ENCODE data around the gene LRMDA.
A peak's percentile ranks its signal among the peaks of the same experiment; 100 is the strongest.

Gene LRMDA

DNA sequence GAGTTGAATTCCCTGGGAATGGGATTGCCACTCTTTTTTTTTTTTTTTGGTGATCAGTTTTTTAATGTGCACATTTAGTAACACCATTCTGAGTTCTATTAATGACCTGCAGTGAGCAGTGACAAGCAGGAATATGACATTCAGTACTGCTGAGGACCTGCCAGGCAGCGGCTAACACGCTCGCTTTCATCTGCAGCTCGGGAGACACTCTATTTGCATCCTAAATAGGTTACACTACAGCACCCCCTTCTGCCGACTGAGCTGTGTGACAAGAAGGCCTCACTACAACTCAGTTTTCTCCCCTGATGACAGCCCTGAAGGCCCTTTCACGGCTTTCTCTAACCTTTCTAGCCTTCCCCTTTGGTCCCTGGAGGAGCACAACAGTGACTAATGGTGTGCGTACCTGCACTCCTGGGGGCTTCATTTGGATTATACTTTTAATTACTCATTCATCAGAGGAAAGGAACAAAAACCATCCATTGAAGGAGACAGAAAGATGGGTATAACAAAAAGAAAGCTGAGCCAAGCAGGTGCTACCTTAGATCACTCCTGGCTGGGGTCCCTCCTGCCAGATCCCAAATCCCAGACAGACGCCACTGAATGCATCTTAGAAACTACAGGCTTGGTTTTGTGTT lies 872.4 kb downstream of the LRMDA start:
- DNase-seq: peak; percentile 74

DNA sequence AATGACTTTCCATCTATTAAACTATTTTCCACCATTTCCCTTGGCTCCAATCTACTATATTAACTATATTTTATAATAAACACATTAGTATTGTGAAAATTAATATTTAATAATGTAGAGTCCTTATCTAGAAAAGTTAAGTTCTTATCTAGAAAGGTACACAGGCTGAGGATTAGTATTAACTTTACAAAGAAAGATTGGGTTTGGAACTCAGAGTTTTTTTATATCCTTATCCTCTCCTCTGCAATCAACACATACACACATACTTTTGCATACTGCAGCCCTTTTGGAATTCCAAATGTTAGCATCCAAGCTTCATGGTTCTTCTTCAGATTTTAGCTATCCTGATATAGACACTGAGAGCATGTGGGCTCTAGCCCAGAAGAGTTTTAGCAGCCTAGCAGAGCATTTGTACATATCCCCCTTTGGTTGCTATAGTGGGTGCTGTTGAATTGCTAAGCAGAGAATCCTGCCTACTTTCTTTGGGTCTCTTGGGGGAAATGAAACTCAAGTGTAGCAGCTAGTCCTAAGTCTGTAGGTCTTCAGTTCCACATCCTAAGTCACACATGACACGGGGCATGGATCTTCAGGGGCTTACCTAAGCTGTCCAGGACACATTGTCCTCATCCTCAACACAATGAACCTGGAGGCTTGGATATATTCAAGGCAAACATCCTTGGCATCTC lies 874.6 kb downstream of the LRMDA start:
- no peak for DNase-seq

DNA sequence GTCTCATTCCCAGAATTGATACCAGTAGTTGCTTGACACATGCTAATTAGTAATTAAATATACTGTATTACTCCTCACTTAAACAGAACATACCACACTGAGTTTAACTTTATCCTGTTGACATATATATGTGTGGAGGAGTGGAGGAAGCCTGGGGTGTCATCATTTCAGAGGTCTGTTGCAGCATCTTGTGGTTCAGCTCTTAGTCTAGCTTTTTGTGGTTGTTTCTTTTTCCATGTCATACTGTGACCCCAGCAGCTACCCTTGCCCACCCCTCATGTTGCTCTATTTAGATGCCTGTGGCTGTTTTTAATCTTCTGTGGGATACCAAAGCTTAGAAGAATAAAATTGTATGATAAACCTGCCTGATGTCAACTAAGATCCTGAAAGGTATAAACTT lies 875.4 kb downstream of the LRMDA start:
- peak; percentile 18 for DNase-seq

DNA sequence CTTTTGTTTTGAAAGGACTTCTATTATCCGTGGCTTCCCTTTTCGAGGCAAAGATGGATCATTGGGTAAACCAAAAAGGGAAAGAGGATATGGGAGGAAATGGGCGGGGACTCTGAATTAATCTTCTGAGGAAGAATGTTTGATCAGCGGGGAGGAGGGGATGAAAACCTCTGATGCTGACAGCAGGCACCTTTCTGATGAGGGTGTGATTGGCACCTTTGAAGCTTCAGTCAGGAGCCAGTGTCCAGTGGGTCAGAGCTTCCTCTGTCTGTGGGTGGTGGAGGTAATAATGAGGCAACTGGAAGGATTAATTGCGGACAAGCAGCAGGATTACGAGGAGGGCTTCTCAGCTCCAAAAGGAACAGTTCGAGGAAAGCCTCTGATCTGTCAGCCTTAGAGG lies 877.6 kb downstream of the LRMDA start:
- no peak for DNase-seq

- DNase-seq: no peak
These were observed 878.5 kb downstream of the LRMDA start for GRCh38 chr10:76309741-76310587.

- no peak for DNase-seq
These were observed 879.2 kb downstream of the LRMDA start for GRCh38 chr10:76310588-76311080.

- DNase-seq: peak; percentile 54
These were observed 880.6 kb downstream of the LRMDA start for GRCh38 chr10:76311752-76312636.

DNA sequence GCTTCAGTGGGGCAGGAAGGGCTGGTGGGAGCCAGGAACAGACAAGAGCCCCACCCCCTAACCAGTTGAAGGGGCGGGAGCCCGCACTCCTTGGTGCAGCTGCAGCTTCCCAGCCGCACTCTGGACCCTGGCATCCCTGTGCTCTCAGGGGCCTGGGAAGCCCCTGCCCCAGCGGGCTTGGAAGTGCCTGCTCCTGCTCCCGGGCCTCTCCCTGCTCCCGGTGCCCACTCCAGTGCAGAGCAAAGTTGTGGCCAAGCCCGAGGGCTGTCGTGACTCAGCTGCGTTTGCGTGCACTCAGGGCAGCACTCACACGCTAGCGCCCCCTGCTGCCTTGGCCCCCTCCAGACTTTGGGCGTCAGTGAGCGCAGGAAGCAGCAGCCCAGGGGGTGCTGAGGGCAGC lies 883.8 kb downstream of the LRMDA start:
- DNase-seq: no peak

GRCh38 chr10:76316234-76316633 lies 884.8 kb downstream of the LRMDA start:
- no peak for DNase-seq

DNA sequence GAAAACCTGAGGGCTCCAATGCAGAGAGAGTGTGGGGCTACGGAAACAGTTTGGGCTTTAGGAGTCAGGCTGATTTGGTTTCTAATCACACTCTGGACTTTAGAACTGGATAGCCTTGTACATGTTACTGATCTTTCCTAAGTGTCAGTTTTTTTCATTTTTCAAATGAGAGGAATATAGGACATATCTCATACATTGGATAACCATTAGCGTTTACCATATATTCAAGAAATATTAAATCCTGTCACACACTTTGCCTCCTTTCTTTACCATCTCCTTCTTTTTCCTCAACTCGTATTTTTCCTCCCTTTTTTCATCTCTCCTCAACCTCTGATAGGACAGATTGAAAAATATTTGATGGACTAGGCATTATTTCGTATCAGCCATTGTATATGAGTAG lies 885.7 kb downstream of the LRMDA start:
- DNase-seq: no peak

- no peak for DNase-seq
These were observed 886.8 kb downstream of the LRMDA start for GRCh38 chr10:76318211-76318610.

DNA sequence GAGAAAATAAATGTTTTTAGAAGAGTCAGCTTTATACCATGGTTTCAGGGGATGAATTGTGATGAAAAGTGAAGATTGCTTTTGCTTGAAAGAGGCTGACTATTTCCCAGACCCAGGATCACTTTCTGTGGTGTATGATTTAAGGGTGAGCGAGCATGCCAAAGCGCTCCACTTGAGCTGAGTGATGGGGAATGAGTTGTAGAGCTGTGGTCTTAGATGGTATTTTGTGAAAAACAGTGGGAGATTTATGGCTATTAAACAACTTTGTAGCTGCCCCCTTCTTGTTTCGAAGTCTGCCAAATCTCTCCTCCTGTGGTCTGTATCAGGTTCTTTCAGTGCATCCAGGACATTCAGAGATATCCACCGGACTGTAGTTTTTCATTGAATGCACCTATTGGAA lies 888.2 kb downstream of the LRMDA start:
- no peak for DNase-seq

GRCh38 chr10:76324283-76324682 lies 892.9 kb downstream of the LRMDA start:
- no peak for DNase-seq

DNA sequence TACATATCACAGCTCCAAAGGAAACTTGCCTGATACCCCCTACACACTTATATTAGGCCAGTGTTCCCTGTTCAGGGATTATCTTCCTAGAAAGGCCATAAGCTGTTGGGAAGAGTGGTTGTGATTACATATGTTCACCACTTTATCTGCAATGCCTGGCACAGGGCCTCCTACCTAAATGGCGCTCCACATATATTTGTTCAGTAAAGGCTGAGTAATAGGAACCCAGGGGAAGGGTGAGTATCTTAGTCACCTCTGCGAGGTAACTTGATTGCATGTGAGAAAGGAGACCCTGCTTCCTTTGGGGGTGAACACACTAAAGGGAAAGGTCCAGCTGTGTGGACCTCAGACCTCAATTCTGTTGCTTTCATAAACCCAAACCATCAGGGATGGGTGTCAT lies 896.0 kb downstream of the LRMDA start:
- no peak for DNase-seq

DNA sequence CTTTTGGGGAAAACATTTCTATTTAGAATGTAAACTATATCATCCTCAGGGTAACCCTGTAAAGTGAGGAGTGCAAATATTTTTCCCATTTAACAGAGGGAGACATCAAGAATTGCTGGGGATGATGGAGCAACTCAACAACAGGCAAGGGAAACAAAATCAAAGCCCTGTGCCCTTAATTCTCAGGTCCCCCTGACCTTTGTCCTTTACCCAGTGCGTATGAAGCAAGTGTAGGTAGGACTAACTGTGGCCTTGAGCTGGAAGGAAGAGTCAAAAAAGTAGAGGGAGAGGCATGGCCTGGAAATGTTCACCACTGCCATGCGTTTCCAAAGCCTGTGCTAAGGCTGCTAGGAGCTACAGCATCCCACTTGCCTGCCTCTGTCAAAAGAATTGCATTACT lies 896.9 kb downstream of the LRMDA start:
- no peak for DNase-seq

DNA sequence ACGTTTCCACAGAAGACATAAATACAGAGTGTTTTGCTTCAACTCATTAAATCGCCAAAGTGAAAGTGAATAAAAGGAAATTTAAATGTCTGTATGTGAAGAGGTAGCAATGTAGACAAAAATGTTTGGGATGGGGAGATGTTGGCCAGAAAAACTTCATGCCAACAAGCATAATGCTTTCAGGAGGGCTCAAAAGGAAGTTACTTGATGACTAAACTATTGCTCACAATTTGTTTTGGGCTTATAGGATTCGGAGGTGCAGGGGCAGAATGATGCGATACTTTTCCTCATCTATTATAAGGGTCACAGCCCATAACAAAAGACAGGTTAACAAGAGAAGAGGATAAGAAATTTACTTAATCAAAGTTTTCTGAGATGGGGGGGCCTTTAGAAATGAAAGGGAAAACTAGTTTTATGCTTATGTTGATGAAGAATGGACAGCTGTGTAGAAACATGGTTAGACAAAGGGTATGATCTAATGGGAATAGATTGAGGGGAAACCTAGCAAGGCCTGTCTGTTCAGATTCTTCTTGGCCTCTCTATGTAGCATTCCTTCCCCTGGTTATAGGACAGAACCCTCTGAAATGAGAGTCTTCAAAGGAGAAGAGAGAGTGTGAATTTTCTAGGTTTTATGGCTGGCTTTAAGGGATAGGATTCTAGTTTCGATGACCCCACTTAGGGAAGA lies 898.6 kb downstream of the LRMDA start:
- DNase-seq: peak; percentile 76

DNA sequence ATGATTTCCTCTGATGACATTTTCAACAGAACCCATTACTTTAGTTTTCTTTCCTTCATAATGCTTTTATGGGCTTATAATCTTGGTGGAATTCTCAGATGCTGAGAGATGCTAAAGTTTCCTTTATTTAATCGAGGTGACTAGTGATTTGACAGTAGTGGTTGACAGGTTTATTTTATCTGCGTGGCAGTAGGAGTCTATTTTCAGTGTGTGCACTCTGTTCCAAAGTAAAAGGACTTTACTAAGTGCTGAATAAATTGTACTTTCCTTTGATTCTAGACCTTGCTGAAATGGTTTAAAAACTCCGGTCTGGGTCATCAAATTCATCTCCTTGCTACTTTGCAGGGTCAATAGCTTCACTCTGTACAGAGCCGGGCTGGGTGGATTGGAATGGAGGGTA lies 900.3 kb downstream of the LRMDA start:
- no peak for DNase-seq

DNA sequence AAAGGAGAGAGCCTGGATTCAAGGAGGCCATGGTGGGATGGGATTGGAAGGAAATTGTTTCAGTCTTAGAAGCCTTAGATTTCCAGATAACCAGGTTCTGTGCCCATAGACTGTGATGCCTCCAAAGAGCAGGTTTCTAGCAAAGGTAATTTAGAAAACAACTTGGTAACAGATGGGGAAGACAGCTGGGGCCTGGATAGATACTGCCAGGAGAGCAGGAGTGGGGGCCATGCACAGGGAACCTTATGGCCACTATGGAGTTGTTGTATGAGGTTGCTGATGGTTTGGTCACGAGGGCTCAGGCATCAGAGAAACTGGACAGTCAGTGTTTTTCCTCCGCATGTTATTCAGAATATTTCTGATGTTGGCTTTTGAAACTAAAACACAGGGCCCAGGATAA lies 901.9 kb downstream of the LRMDA start:
- no peak for DNase-seq

GRCh38 chr10:76333796-76334195 lies 902.4 kb downstream of the LRMDA start:
- DNase-seq: no peak

- DNase-seq: no peak
These were observed 902.8 kb downstream of the LRMDA start for GRCh38 chr10:76334255-76334654.

DNA sequence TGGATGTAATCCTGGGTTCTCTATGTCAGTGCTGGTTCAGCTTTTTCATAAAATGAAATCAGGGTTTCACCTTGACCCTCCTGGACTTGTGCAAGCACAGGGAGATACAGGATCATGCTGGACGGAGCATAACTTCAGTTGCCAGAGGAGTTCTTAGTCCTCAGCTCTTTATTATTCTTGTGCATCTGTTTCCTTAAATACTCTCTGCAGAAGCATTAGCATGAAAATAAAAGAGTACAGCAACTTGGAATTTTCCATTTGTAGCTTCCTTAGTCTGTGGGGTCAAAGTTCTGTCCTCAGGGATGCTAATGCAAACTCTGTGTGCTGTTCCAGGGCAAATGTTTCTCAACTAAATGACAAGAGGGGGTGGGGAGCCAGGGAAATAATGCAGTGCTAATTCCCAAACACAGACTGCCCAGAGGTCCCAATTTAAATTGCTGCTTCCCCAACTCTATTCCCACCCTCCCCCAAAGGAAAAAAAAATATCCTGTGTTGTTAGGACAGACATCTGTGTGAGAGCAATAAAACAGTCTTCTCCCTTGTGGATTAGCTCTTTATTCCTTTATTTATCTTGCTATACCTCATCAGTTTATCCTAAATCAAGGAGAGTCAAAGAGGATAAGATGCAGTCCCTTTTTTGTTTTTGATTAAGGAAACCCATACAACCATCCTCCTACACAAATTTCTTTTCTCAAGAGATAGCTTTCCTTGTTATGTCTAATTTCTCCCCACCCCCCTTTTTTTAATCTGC lies 905.0 kb downstream of the LRMDA start:
- DNase-seq: peak; percentile 39
